CD14-positive monocyte (primary cell): Measurements from ENCODE around the gene SNAP29. TPM values are rescaled to one million over a fixed set of nuclear protein-coding genes. Genes with fewer than 3 reads are reported as not detected.

Experiments
- DNase-seq, 3 donors: peaks; one replicate each; pipeline ENCODE4 v3.0.0-alpha.2; 2011 to 2022
- H2AFZ ChIP-seq: 2 replicates; pipeline ENCODE4 v1.6.0; 2012; ENCODE audit warnings: mild to moderate bottlenecking, low read depth, low read length, inconsistent platforms; ENCODE audit not compliant: insufficient read depth, poor library complexity, severe bottlenecking
- H3K27ac ChIP-seq, 2 donors: 1 replicate in 1 of 2; 2 replicates in 1 of 2; pipeline ENCODE4 v1.5.1; 2012 to 2013; ENCODE audit warnings: low read length in 2 of 2, control low read depth in 1 of 2, inconsistent platforms in 1 of 2, low read depth in 1 of 2, mild to moderate bottlenecking in 1 of 2
- H3K27me3 ChIP-seq, 2 donors: one replicate each; pipeline versions ENCODE4 v1.6.0 to v1.6.1; 2011 to 2013; ENCODE audit warnings: low read length in 2 of 2; ENCODE audit not compliant: control insufficient read depth in 2 of 2, insufficient read depth in 2 of 2
- H3K36me3 ChIP-seq, 2 donors: replicated peaks in 1 of 2; 1 replicate in 1 of 2; 2 replicates in 1 of 2; pipeline versions ENCODE4 v1.5.1 to v1.6.1; 2012 to 2013; ENCODE audit warnings: low read length in 2 of 2, control low read depth in 1 of 2, inconsistent platforms in 1 of 2, mild to moderate bottlenecking in 1 of 2; ENCODE audit not compliant: insufficient read depth in 2 of 2, control insufficient read depth in 1 of 2
- H3K4me1 ChIP-seq, 2 donors: 1 replicate in 1 of 2; 2 replicates in 1 of 2; pipeline versions ENCODE4 v1.5.1 to v1.6.1; 2012 to 2013; ENCODE audit warnings: low read length in 2 of 2, control low read depth in 1 of 2, inconsistent platforms in 1 of 2, mild to moderate bottlenecking in 1 of 2, moderate library complexity in 1 of 2; ENCODE audit not compliant: insufficient read depth in 2 of 2, control insufficient read depth in 1 of 2
- H3K4me2 ChIP-seq: replicated peaks from 2 replicates; pipeline ENCODE3; 2012; ENCODE audit warnings: low read length, moderate library complexity, mild to moderate bottlenecking; ENCODE audit not compliant: poor library complexity, severe bottlenecking; ENCODE audit errors: extremely low read depth
- H3K4me3 ChIP-seq, 3 experiments: fragments of 200-600 bp in 1 of 3; sonication (generic) in 1 of 3; replicated peaks in 1 of 3; 1 replicate in 2 of 3; 2 replicates in 1 of 3; pipeline ENCODE4 v1.5.1; 2011 to 2013; ENCODE audit warnings: low read length in 3 of 3, mild to moderate bottlenecking in 3 of 3, control low read depth in 2 of 3, low read depth in 2 of 3, inconsistent platforms in 1 of 3, moderate library complexity in 1 of 3
- H3K79me2 ChIP-seq: 2 replicates; pipeline ENCODE4 v1.6.0; 2012; ENCODE audit warnings: mild to moderate bottlenecking, control low read depth, inconsistent platforms, low read length, moderate library complexity; ENCODE audit not compliant: insufficient read depth
- H3K9ac ChIP-seq: 2 replicates; pipeline ENCODE4 v1.6.0; 2017; ENCODE audit warnings: low read length, mild to moderate bottlenecking; ENCODE audit not compliant: insufficient read depth, poor library complexity, severe bottlenecking
- H3K9me3 ChIP-seq, 2 donors: replicated peaks in 1 of 2; 1 replicate in 1 of 2; 2 replicates in 1 of 2; pipeline versions ENCODE4 v1.5.1 to v1.6.1; 2012 to 2013; ENCODE audit warnings: low read length in 2 of 2, control low read depth in 1 of 2; ENCODE audit not compliant: control insufficient read depth in 1 of 2, insufficient read depth in 1 of 2
- H4K20me1 ChIP-seq: 2 replicates; pipeline ENCODE4 v1.6.0; 2012; ENCODE audit warnings: mild to moderate bottlenecking, low read length, control low read depth, moderate library complexity; ENCODE audit not compliant: insufficient read depth
- H3K27ac Mint-ChIP-seq, 7 donors: one replicate each; pipeline ENCODE4 v1.8.0; 2020; ENCODE audit warnings: mild to moderate bottlenecking in 7 of 7, mixed read lengths in 7 of 7, moderate library complexity in 6 of 7, inconsistent platforms in 2 of 7
- H3K27me3 Mint-ChIP-seq, 3 donors: one replicate each; pipeline ENCODE4 v1.8.0; 2021 to 2022; ENCODE audit warnings: low read depth in 3 of 3, mild to moderate bottlenecking in 3 of 3, mixed read lengths in 3 of 3, moderate library complexity in 3 of 3, inconsistent platforms in 1 of 3
- H3K36me3 Mint-ChIP-seq, 2 donors: one replicate each; pipeline ENCODE4 v1.8.0; 2020; ENCODE audit warnings: mixed read lengths in 2 of 2, inconsistent platforms in 1 of 2, mild to moderate bottlenecking in 1 of 2
- H3K4me1 Mint-ChIP-seq: one replicate; pipeline ENCODE4 v1.8.0; 2020; ENCODE audit warnings: mild to moderate bottlenecking, mixed read lengths
- H3K4me3 Mint-ChIP-seq, 2 donors: one replicate each; pipeline ENCODE4 v1.8.0; 2020; ENCODE audit warnings: mild to moderate bottlenecking in 2 of 2, mixed read lengths in 2 of 2, moderate library complexity in 1 of 2
- H3K9me3 Mint-ChIP-seq, 7 donors: one replicate each; pipeline ENCODE4 v1.8.0; 2020 to 2022; ENCODE audit warnings: mixed read lengths in 7 of 7, mild to moderate bottlenecking in 6 of 7, moderate library complexity in 6 of 7, inconsistent platforms in 2 of 7
- CTCF ChIP-seq: fragments of 200-600 bp; IDR thresholded peaks from one replicate; pipeline ENCODE4 v1.8.0; 2022; ENCODE audit warnings: antibody characterized with exemption, mild to moderate bottlenecking
- WGBS: methylation state at CpG from one replicate; pipeline ENCODE4 v1.1.5; 2013; ENCODE audit warnings: missing lambda C conversion rate; ENCODE audit not compliant: insufficient coverage; 5-methylcytosine and 5-hydroxymethylcytosine counted together
- intact Hi-C, 2 donors: fragments of 100-400 bp; cut with micrococcal nuclease; formaldehyde crosslinking; loops; one replicate each; pipeline versions ENCODE4 v1.15.0 to v1.15.1; 2023
- polyA plus RNA-seq, 3 donors: library from polyadenylated mRNA; depleted of rRNA in 1 of 3; unstranded in 2 of 3; stranded (reverse) in 1 of 3; fragments of 300-500 nt in 2 of 3; fragments of >200 nt in 1 of 3; fragmentation: Illumina TruSeq in 2 of 3; gene quantifications; 1 replicate in 2 of 3; 2 replicates in 1 of 3; pipeline ENCODE4 v1.2.3, GENCODE V29; 2012 to 2021

Gene SNAP29
- polyA plus RNA-seq, 3 donors = 22.3 to 32.8 (median 28.9) TPM

- Mint-ChIP-seq H3K9me3 (peaks cover 0 to 2% (median 0%) of the 10 kb centered on the region in 7 donors), H3K36me3 (no peaks in the 10 kb centered on the region), H3K4me3 (no peak overlapping the region), H3K4me1 (peaks cover 9% of the 10 kb centered on the region), H3K27ac (peak overlapping the region in 1 of 7 donors; percentile 37), H3K27me3 (no peaks in the 10 kb centered on the region)
- H3K4me1 ChIP-seq = no peaks in the 10 kb centered on the region
- H4K20me1 ChIP-seq = peaks cover 99% of the 10 kb centered on the region
- TF ChIP-seq CTCF = no peak
- intact Hi-C loops = no loop called here
- WGBS = 100% methylated on average over 2 of the region's 2 CpGs
- H3K4me3 ChIP-seq = no peak overlapping the region
- DNase-seq = no peak
- no peak overlapping the region for H3K9ac ChIP-seq
- no peak overlapping the region for H3K4me2 ChIP-seq
- H2AFZ ChIP-seq = no peak overlapping the region
- H3K9me3 ChIP-seq = no peaks in the 10 kb centered on the region
- no peak overlapping the region for H3K27ac ChIP-seq
- H3K27me3 ChIP-seq = no peaks in the 10 kb centered on the region
- H3K36me3 ChIP-seq = no peaks in the 10 kb centered on the region
- H3K79me2 ChIP-seq = peaks cover 93% of the 10 kb centered on the region
These were observed 11.4 kb upstream of the SNAP29 start for GRCh38 chr22:20847318-20847822.

- no peak overlapping the region for H2AFZ ChIP-seq
- H3K9ac ChIP-seq = no peak overlapping the region
- no peak for DNase-seq
- H3K36me3 Mint-ChIP-seq = peaks cover 0 to 9% of the 10 kb centered on the region in 2 donors
- no peak overlapping the region for H3K4me3 ChIP-seq
- peaks cover 22% of the 10 kb centered on the region for H3K4me1 Mint-ChIP-seq
- H3K27me3 ChIP-seq = no peaks in the 10 kb centered on the region
- no peak overlapping the region for H3K27ac ChIP-seq
- H3K4me3 Mint-ChIP-seq = no peak overlapping the region
- peaks cover 0 to 2% (median 0%) of the 10 kb centered on the region in 7 donors for H3K9me3 Mint-ChIP-seq
- no CpG with 5 or more reads among the region's 4 CpGs for WGBS
- no peaks in the 10 kb centered on the region for H3K36me3 ChIP-seq
- intact Hi-C loops = loop anchor here in 1 of 2 donors (10.0 kb wide), 1 partner anchor 357 kb away; the partner anchor contains the start of gene KLHL22
- peaks cover 11 to 16% of the 10 kb centered on the region in 2 donors for H3K4me1 ChIP-seq
- TF ChIP-seq CTCF = no peak
- H4K20me1 ChIP-seq = peaks cover 98% of the 10 kb centered on the region
- H3K79me2 ChIP-seq = peaks cover 95% of the 10 kb centered on the region
- no peaks in the 10 kb centered on the region for H3K9me3 ChIP-seq
- peak overlapping the region in 2 of 7 donors; percentile 21 to 73 for H3K27ac Mint-ChIP-seq
- H3K27me3 Mint-ChIP-seq = no peaks in the 10 kb centered on the region
- no peak overlapping the region for H3K4me2 ChIP-seq
These were observed 6.7 kb upstream of the SNAP29 start for GRCh38 chr22:20852076-20852475.
